ENCODE data around the gene NRROS.

The NRROS gene

DNA sequence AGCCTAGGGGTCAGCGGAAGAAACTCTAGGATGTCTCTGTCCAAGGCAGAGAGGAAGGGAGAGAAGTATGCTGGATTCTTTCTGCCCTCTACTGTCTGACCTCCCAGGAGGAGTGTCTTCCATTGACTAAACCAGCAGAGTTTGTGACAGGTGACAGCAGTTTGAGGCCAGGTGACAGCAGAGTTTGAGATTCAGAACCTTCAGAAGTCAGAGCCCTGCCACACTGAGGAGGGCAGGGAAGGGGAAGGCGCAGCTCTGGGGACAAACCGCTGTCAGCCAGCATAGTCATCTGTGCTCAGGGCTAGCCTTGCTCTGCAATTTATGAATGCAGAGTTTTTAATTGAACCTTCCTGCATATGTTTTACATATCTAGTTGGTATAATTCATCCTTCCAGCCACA lies 12.3 kb downstream of the NRROS start:
- DNase-seq: no peak

DNA sequence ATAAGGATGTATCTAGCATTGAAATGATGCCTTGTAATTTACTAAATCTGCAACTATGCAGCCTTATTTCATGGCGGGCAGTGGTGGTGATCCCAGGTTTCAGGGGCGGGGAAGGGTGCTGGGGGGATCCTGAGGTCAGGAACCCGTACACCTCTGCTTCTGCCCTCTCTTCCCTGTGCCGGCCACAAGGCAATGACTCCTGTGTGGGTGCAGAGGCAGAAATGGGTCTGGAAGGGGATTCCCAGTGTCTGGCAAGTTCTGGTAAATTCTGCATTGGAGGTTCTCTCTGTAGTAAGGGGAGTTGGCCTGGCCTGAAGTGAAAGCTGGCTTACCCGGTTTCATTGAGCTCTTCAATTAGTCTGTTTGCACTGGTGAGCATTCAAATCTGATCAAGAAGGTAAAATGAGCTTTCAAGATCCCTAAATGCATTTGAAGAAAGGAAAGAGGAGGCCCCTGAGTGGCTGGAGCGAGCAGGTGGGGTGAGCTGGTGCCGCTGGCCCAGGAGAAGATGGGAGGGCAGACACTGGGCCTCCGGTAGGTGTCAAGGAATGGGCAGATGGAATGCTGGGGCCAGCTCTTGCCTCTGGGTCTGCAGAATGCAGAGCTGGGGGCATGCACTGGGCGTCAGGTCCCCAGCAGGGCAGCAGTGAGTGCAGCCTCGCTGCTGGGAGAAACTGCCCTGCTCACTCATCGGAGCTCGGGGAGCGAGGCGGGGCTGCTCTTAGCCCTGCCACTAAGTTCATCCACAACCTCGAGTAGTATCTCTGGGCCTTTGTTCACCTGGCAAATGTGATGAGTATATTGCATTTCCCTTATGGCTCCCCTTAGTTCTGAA lies 13.7 kb downstream of the NRROS start:
- DNase-seq: no peak

DNA sequence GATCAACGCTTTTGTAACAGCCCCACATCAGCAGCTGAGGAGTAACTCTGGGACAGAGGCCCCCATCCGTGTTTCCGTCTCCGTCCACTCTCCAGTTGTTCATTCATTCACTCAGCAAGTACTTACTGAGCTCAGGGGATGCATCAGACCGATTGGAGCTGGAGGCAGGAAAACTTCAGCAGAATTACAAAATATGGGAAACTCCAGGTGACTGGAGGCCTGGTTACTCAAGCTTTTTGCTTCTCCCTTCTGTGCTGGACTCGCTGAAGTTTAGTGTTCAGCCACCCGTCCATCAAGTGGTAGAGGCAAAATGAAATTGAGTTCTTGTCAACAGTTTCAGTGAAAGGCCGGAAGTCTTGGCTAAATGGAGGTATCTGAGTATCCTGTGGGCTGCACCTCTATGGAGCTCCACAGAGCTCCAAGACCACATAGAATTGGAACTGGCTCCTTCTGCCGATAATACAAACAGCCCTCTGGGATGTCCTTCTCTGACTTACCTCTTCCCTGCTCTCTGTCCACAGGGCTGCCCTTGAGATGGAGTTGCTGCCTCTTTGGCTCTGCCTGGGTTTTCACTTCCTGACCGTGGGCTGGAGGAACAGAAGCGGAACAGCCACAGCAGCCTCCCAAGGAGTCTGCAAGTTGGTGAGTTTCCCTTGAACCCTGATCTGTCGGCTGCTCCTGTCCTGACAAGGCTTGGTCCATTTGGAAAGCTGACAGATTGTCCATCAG lies 14.7 kb downstream of the NRROS start:
- no peak for DNase-seq

DNA sequence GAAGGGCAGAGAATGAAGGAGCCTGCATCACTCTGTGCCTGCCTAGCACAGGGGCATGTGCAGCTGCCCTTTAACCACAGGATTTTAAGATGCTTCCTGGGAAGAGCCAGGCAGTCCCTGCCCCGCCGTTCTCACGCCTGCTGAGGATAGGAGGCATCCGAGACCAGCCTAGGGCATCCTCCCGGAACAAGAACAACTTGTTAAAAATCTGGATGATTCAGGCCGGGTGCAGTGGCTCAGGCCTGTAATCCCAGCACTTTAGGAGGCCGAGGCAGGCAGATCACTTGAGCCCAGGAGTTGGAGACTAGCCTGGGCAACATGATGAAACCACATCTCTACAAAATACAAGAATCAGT lies 15.2 kb downstream of the NRROS start:
- no peak for DNase-seq

DNA sequence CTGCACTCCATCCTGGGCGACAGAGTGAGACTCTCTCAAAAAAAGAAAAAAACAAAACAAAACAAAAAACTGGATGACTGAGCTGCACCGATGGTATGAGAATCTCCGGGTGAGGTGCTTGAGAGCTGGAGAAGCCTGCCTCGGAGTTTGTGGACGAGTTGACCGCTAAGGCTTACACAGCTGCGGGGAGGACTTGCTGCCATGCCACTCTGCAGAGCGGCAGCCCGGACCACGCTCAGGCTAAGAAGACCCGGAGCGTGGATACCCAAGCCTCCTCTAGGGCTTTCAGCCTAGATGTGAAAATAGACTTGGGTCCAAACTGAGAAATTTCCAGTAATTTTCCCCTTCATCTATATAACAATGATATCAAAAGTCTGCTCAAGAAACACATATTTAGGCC lies 16.0 kb downstream of the NRROS start:
- no peak for DNase-seq

DNA sequence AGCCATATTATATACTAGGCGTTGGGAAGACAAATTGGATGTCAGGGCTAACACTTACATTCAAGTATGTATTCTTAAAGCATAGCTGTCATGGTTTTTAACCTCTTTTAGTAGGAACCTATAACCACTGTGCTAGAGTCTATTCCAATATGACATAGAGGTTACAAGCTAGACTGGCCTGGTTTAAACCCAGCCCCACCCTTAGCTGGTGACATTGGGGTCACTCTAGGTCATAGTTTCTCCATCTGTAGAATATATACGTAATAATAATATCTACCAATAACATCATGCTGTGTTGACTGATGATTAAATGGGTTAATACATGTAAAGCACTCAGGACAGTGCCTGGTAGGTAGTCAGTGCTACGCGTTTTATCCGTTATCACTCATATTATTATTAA lies 16.7 kb downstream of the NRROS start:
- no peak for DNase-seq

DNA sequence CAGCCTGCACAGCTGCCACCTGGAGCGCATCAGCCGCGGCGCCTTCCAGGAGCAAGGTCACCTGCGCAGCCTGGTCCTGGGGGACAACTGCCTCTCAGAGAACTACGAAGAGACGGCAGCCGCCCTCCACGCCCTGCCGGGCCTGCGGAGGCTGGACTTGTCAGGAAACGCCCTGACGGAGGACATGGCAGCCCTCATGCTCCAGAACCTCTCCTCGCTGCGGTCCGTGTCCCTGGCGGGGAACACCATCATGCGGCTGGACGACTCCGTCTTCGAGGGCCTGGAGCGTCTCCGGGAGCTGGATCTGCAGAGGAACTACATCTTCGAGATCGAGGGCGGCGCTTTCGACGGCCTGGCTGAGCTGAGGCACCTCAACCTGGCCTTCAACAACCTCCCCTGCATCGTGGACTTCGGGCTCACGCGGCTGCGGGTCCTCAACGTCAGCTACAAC lies 20.4 kb downstream of the NRROS start:
- DNase-seq: no peak

DNA sequence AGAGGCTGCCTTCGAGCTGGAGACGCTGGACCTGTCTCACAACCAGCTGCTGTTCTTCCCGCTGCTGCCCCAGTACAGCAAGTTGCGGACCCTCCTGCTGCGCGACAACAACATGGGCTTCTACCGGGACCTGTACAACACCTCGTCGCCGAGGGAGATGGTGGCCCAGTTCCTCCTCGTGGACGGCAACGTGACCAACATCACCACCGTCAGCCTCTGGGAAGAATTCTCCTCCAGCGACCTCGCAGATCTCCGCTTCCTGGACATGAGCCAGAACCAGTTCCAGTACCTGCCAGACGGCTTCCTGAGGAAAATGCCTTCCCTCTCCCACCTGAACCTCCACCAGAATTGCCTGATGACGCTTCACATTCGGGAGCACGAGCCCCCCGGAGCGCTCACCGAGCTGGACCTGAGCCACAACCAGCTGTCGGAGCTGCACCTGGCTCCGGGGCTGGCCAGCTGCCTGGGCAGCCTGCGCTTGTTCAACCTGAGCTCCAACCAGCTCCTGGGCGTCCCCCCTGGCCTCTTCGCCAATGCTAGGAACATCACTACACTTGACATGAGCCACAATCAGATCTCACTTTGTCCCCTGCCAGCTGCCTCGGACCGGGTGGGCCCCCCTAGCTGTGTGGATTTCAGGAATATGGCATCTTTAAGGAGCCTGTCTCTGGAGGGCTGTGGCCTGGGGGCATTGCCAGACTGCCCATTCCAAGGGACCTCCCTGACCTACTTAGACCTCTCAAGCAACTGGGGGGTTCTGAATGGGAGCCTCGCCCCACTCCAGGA lies 21.1 kb downstream of the NRROS start:
- no peak for DNase-seq

DNA sequence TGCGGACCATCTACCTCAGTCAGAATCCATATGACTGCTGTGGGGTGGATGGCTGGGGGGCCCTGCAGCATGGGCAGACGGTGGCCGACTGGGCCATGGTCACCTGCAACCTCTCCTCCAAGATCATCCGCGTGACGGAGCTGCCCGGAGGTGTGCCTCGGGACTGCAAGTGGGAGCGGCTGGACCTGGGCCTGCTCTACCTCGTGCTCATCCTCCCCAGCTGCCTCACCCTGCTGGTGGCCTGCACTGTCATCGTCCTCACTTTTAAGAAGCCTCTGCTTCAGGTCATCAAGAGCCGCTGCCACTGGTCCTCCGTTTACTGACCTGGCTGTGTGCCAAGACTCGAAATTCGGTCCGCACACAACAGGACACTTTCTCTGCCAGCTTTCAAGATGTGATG lies 21.9 kb downstream of the NRROS start:
- DNase-seq: no peak

DNA sequence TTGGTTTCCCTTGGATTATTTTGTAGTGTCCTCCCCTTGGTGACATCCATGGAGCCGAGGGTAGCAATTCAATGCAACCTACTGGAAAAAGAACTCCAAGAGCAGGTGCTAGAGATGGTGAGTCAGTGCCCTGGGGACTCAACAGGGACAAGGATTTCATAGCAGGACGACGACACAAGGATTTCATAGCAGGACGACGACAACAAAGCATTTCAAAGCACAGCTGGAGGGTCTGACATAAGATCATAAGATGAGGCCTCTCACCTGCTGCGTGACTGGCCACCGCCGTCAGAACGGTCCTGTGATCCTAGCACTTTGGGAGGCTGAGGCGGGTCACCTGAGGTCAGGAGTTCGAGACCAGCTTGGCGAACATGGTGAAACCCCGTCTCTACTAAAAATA lies 22.5 kb downstream of the NRROS start:
- no peak for DNase-seq

DNA sequence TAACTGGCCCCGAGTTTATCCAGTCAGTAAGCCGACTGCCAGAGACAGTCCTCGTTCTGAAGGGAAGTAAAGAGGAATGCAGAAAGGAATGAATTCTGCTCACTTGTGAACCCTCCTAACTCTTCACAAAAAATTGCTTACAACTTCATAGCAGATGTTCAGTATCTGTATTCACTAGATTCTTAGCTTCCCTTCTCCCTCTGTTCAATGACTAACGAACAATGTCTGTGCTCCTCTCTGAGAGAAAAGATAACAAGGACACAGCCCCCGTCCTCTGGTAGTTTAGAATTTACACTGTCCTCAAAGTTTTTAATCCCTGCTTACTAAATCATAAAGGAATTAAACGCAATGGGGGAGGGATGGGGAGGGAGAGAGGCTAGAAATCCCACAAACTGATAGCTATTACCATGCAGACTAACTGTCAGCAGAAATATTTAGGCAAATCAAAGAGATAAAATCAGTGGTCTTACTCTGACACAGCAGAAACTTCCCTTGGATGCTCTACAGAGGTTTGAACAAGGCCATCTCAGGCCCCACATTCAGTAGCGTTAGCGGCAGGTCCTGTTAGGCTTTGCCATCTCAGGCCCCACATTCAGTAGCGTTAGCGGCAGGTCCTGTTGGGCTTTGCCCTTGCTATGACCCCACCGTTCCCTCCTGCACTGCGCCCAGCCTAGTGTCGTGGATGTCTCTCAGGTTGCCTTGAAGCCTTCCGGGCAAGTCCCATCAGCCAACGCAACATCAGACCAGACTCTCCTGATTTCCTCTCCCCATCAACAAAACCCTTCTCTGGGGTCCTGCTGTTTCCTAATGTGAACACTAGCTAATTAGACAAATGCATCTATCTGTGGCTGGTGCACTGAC lies 23.4 kb downstream of the NRROS start:
- no peak for DNase-seq

DNA sequence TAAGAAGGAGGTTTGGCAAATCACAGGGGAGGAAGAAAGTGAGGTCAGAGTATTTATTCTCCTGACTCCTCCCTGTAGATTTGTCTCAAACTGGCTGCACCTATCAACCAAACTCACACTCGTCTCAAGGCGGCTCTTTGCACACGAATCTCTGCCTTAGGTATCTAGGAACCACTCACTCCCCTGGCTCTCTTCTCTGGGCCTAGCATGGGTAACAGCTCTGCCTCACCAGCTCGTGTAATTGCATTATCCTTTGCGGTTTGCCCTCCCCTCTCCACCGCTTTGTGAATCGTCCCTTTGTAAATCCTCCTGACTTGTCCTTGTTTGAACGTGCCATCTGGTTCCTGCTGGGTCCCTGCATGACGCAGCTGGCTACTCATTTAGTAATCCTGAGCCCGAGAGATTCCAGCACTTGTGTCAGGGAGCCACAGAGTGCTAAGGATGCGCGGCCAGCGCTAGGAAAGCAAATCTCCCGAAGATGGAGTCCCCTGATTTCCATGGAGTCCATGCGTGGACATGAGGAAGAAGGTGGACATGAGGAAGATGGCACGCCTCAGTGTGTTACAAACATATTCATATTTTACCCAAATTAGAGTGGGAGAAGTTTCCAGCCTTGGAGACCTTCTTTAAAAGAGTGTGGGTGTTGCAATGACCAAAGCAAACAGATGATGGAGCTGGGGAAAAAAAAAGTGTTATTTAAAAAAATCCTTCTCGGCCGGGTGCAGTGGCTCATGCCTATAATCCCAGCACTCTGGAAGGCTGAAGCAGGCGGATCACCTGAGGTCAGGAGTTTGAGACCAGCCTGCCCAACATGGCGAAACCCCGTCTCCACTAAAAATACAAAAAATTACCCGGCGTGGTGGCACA lies 26.7 kb downstream of the NRROS start:
- DNase-seq: no peak

DNA sequence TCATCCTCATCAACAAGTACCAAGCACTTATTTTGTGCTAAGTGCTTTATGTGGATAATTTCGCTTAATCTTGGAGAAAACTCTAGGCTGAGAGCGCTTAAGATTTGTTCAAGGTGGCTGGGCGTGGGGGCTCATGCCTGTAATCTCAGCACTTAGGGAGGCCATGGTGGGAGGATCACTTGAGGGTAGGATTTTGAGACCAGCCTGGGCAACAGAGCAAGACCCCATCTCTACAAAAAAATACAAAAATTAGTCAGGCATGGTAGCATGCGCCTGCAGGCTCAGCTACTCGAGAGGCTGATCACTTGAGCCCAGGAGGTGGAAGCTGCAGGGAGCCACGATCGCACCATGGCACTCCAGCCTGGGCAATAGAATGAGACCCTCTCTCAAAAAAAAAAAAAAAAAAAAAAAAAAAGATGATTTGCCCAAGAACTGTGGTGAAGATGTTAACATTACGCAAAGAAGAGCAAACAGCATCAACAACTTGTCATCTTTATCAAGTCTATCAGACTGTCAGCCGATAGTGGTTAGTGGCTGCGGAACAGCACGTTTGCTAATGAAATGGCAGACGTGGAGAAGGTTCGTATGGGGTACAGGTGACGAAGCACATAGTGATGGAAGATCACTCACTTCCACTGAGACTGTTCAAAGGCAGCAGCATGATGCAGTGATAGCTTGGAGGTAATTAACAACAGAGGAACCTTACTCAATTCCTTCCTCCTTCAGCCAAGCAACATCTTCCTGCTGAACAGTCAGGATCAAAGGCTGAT lies 27.7 kb downstream of the NRROS start:
- DNase-seq: no peak

DNA sequence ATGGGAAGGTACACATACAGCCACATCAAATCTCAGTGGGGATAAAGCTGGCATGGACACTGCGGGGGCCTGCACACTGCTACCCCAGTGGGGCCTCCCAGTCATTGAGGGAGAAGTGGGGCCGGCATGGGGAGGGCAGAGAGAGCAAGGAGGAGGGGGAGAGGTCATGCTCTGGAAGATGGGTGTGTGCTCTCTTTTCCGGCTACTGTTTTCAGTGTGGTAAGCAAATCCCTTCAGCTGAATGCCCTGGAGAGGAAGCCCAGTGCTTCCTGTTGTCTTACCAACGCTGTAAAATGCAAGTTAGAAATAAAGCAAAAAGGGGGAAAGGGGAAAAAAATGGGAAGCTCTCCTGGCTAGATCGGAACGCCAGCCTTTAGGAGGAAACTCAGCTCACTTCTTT lies 30.8 kb downstream of the NRROS start:
- DNase-seq: no peak

DNA sequence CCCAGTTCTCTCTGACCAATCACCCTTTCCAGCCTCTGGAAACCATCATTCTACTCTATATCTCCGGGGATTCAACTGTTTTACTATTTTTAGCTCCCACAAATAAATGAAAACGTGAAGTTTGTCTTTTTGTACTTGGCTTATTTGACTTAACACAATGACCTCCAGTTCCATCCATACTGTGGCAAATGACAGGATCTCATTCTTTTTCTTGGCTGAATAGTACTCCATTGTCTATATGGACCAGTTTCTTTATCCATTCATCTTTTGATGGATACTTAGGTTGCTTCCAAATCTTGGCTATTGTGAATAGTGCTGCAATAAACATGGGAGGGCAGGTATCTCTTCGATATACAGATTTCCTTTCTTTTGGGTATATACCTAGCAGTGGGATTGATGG lies 34.1 kb downstream of the NRROS start:
- DNase-seq: no peak

DNA sequence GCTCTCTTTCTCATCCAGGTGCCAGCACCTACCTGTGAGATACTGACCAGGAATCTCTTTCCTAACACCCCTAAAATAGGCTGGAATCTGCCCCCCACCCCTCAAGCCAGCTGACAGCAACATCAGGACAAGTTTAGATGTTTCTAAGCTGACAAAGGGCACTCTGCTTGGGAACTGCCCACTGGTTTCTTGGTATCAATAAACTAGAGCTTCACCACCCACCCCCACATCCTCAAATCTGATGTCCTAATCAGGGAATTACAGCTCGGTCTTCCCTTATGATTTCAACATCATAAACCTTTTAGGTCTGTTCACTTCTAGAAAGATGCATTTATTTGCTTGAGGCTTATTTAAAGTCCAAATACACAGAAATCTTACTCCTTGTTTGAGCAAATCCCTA lies 37.9 kb downstream of the NRROS start:
- DNase-seq: no peak

DNA sequence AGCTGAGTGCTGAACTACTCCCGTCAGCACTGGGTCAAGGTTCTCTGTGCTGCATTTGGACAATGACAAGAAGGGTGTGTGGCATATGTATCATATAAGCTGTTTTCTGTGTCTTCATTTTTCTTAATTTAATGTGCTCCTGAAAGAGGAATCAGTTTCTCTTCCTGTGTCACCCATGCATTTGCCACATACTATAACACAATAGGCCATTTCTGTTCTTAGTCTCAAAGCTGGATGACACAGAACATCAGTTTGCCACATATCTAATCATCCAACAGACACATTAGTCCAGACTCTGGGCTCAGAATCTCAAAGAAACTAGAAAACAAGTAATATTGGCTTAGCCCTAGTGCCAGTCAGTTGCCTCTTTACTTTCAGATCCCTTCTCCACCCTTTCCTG lies 38.4 kb downstream of the NRROS start:
- DNase-seq: no peak

DNA sequence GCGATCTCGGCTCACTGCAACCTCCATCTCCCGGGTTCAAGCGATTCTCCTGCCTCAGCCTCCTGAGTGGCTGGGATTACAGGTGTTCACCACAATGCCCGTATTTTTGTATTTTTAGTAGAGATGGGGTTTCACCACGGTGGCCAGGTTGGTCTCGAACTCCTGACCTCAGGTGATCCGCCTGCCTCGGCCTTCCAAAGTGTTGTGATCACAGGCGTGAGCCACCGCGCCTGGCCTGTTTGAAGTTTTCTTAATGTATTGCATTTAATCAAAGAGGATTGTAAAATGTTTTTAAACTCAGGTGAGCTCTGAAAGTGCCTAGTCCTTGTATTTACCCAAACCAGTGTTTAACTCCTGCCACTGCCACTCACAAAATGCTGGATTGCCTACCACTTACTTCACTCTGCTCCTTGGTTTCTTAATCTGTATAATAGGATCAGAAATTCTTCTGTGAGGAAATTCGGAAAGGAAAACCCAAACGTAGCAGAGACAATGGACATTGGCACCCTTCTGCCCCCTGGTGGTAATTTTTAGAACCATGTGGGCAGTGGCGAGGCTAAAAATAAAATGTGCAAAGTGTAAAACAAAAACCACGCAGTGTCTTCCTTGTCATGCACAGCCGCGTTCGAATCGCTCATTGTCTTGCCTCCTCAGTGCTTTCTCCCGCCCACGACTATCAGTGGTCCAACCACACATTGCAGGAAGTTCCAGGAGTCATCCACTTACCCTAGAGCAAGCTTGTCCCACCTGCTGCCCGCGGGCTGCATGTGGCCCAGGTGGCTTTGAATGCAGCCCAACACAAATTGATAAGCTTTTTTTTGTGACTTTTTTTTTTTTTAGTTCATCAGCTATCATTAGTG lies 45.3 kb downstream of the NRROS start:
- DNase-seq: peak; percentile 66

DNA sequence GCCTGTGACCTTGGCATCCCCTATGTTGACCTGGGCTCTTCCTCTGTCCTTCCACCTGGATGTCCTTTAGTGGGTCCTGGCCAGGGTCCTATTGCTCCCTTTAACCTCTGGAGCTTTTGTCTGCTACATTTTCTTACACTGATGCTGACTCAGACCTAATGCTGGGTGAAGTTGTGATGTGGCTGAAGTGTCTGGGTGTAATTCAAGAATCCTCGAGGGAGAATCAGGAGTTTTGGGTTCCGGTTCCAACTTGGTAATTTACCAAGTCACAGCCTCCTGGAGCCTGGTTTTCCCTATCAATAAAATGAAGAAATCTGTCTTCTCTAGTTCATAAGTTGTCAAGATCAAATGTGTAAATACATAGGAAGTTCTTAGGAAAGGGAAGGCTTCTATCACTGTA lies 46.9 kb downstream of the NRROS start:
- DNase-seq: no peak

DNA sequence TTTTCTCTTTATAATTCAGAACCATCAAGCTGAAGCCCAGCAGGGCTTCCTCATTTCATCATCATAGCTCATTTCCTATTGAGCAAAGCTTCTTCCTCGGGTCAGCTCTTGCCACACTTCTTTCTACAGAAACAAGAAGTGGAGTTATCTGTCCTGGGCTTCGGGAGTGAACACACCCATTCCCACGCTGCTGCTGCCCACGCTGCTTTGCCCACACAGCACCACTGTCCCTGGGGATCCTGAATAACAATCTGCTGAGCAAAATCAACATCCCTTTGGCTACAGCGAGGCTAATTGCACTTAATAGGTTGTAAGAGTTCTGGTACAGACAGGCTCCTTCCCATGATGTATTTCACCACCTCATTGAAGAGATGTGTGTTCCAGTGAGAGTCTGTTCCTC lies 48.9 kb downstream of the NRROS start:
- DNase-seq: no peak
